Putamen (tissue), 1 donor: ENCODE data around the gene SLC24A3.
A peak's percentile ranks its signal among the peaks of the same experiment; 100 is the strongest.

Experiments
- DNase-seq: peaks from one replicate; pipeline ENCODE4 v3.0.0-alpha.2; 2016; ENCODE audit warnings: low spot score

Gene SLC24A3

DNA sequence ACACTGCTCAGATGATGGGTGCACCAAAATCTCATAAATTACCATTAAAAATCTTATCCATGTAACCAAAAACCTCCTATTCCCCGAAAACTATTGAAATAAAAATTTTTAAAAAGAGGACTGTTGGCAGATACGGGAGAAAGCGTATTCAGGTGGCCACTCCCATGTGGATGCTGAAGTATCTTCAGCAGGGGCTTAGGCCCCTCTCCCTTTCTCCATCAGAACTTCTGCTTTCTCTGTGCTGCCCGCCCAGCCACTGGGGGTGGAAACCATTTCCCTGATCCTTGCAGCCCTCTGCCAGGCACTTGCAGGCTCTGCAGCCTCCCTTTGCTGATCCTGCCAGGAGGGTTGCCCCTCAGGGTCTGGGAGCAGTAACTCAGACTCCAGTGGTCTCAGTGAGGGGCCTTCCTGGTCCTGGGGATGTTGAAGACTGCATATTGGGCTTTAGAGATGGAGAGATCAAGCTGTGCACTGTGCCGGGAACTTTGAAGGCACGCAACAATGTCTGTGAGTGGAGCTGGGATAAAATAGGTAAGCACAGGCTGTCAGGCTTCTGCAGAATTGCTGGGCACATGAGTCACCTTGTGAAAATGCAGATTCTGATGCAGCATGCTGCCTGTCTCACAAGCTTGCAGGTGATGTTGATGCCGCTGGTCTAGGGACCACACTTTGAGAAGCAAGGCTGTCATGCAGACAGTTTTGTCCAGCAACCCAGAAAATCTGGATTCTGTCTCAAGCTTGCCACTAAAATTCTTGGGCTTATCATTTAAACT lies 59.6 kb downstream of the SLC24A3 start:
- no peak for DNase-seq

- DNase-seq: no peak
Measured at GRCh38 chr20:19272976-19273654, 60.7 kb downstream of the SLC24A3 start.

GRCh38 chr20:19274001-19274400 lies 61.6 kb downstream of the SLC24A3 start:
- no peak for DNase-seq

GRCh38 chr20:19274412-19275015 lies 62.1 kb downstream of the SLC24A3 start:
- DNase-seq: peak; percentile 9

- no peak for DNase-seq
Measured at GRCh38 chr20:19275038-19275629, 62.7 kb downstream of the SLC24A3 start.

- DNase-seq: peak; percentile 50
Measured at GRCh38 chr20:19275630-19276071, 63.2 kb downstream of the SLC24A3 start.

DNA sequence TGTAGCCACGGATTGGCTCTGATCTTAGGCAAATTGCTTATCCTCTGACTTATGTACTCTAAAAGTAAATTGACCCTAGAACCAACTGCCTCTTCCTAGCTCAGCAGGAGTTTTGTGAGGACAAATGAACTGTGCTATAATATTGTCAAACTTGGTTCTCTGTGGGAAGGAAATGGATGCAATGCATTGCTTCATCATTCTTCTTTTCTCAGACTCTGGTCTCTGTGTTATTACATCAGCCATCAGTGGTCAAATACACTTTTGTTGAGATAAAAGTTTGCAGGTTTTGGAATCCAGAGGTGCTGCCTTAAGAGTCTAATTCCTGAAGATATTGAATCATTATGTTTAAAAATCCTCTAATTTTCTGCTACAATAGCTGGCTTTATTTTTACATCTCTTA lies 64.9 kb downstream of the SLC24A3 start:
- no peak for DNase-seq

- no peak for DNase-seq
Measured at GRCh38 chr20:19283490-19284025, 71.1 kb downstream of the SLC24A3 start.

- DNase-seq: no peak
Measured at GRCh38 chr20:19284400-19285178, 72.1 kb downstream of the SLC24A3 start.

DNA sequence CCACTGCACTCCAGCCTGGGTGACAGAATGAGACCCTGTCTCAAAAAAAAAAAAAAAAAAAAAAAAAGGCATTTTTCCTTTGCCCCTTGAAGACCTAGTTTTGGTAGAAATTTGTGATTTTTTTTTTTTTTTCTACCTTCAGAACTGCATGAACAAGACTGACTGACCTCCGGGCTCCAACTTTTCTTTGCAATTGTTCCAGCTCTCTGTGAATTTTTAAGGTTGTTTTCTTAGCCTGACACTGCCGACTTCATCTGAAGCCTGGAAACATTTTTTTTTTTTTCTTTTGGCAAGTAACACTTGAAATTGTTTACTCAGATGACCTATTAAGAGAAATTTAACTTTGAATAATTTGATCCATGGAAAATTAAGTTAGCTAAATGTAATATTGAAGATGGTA lies 73.0 kb downstream of the SLC24A3 start:
- DNase-seq: no peak

GRCh38 chr20:19288061-19288460 lies 75.6 kb downstream of the SLC24A3 start:
- no peak for DNase-seq

- no peak for DNase-seq
Measured at GRCh38 chr20:19288636-19289035, 76.2 kb downstream of the SLC24A3 start.

DNA sequence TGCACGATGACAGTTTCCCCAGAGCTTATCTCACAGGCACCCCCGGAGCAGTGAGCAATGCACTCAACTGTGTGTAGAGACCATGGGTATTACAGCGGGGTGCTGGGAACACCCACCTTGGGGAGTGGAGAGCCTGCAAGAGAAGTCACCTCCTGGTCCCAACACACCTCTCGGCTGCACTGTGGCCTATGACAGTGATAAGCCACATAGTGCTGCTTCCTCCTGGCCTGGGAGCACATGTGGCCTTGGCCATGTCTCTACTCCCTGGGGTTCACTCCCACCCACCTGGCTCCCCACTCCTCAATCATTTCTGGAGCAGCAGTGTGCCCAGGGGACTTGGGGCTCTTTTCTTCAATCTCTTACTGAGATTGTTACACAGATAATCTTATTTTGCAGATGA lies 77.0 kb downstream of the SLC24A3 start:
- no peak for DNase-seq

GRCh38 chr20:19291024-19291817 lies 78.8 kb downstream of the SLC24A3 start:
- no peak for DNase-seq

DNA sequence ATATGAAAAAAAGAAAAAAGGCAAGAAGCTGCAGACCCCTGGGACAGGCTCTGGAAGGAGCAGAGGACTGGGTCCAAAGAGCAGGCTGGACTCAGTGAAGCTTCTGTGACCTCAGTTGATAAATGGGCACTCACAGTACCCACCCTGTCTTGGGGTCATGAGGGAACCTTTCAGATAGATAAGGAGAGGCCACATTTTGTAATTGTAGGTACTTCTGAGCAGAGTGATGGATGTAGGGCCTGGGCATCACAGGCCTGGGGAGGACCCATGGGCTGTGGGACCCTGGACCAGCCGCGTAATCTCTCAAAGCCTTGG lies 79.3 kb downstream of the SLC24A3 start:
- DNase-seq: no peak

DNA sequence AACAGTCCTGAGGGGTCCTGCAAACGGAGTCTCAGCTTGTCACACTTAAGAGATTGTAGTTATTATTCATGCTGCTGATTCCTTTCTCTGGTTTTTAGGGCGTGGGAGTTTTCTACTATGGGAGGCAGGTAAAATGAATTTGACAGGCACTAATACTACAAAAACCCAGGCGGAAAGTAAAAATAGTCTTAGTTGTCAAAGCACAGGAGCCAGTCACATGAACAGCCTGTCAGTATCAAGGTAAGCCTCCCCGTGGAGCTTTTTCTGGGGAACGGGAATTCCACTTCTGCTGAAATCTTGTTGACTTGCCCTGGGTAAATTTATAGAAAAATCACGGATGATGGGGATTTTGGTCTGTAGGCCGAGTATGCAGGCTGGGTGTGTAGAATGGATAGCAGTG lies 79.8 kb downstream of the SLC24A3 start:
- DNase-seq: peak; percentile 68

GRCh38 chr20:19295076-19295475 lies 82.6 kb downstream of the SLC24A3 start:
- DNase-seq: no peak

DNA sequence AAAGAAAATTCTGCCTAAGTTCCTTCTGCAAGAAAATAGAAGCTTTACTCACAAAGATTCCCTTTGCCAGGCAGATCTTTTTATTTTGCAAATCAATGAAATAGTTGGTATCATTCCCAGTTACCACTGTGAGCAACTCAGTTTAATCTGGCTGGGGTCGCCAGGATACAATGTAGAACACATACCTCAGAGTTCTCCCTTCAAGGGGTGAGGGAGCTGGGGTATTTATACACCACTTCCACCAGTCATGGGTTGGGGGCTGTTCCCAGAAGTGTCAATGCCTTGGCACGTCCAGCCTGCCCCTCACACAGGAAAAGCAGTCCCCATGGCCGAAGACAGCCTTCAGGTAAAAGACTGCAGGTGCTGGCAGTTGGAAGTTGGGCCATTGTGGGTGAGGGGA lies 86.2 kb downstream of the SLC24A3 start:
- no peak for DNase-seq

DNA sequence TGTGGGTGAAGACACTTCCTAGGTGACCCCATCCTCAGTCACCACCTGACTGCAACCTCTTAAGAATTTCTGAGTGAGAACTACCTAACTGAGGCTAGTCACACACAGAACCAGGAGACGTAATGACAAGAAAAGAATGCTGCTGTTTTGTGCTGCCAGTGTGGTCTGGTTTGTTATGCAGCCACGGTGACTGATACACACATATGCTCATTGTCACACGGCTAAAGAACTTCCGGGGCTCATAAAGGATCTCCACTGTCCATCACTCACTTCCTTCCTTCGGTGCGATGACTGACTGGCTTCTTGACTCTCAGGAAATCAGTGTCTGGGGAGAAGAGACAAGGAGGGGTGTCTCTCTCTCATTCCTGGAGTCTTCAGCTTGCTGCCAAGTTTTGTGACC lies 88.0 kb downstream of the SLC24A3 start:
- DNase-seq: no peak

GRCh38 chr20:19301142-19301541 lies 88.7 kb downstream of the SLC24A3 start:
- no peak for DNase-seq

- no peak for DNase-seq
Measured at GRCh38 chr20:19301843-19302242, 89.4 kb downstream of the SLC24A3 start.
